ENCODE data around the gene SNRK. TPM values are rescaled to one million over a fixed set of nuclear protein-coding genes. Genes with fewer than 3 reads are reported as not detected.

The SNRK gene
- total and polyA plus RNA-seq, 11 donors: 9.3 to 41.5 (median 23.0) TPM

DNA sequence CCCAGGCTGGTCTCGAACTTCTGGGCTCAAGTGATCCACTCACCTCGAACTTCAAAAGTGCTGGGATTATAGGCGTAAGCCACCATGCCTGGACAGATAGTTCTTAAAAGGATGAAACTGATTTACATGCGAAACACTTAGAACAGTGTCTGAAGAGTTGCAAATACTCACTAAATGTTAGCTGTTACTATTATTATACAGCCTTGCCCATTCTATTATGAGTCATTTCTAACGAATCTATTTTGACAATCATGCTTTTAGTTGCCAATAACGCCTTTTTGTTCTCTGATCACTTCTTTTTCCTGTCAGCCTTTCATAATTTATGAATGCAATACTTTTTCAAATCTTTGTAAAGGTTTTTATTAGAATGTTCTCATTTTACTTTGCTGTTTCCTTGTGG is 112.7 kb downstream of the SNRK start:
- Histone ChIP-seq H3K4me1 (peaks cover 0 to 41% (median 22%) of the 10 kb centered on the region in 12 donors), H3K27me3 (no peaks in the 10 kb centered on the region), H3K9me3 (no peaks in the 10 kb centered on the region), H3K36me3 (no peaks in the 10 kb centered on the region), H3K27ac (no peak overlapping the region), H3K4me3 (no peak overlapping the region)
- TF ChIP-seq, protein P1, sequence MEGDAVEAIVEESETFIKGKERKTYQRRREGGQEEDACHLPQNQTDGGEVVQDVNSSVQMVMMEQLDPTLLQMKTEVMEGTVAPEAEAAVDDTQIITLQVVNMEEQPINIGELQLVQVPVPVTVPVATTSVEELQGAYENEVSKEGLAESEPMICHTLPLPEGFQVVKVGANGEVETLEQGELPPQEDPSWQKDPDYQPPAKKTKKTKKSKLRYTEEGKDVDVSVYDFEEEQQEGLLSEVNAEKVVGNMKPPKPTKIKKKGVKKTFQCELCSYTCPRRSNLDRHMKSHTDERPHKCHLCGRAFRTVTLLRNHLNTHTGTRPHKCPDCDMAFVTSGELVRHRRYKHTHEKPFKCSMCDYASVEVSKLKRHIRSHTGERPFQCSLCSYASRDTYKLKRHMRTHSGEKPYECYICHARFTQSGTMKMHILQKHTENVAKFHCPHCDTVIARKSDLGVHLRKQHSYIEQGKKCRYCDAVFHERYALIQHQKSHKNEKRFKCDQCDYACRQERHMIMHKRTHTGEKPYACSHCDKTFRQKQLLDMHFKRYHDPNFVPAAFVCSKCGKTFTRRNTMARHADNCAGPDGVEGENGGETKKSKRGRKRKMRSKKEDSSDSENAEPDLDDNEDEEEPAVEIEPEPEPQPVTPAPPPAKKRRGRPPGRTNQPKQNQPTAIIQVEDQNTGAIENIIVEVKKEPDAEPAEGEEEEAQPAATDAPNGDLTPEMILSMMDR (IDR thresholded peaks at IDR 0.05): no peak
- 80 to 89% (median 83%) methylated on average over 6 of the region's 6 CpGs for WGBS, 4 donors
- no peak for ATAC-seq
- intact Hi-C loops (cut with DNase I): loop anchor here in 1 of 10 donors (10.0 kb wide), 1 partner anchor 76 kb away; no protein-coding TSS in a partner anchor
- no peak for DNase-seq

DNA sequence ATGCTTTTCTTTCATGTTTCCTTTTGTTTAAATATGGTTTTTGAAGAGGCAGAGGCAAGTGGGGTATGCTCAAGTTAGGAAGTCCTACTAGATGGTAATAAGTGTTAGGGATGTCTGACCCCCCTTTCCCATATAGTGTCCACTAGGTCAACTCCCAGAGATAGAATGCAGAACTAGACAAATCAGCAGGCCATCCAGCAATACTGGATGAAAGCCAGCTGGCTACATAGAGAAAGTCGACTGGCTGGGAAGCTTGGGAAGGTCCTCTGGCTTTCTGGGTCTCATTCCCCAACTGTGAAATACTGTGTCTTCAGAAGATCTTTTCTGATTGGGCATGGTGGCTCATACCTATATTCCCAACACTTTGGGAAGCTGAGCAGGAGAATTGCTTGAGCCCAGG is 113.8 kb downstream of the SNRK start:
- DNase-seq (no peak), ATAC-seq (peak in 2 of 4 donors; percentile 29 to 37)
- no peak for TF ChIP-seq POLR2A (IDR thresholded peaks at IDR 0.05)
- TF ChIP-seq, protein P1 (IDR thresholded peaks at IDR 0.05): no peak
- H3K36me3 ChIP-seq: no peaks in the 10 kb centered on the region
- intact Hi-C loops (cut with DNase I): no loop called here
- 9 to 22% (median 18%) methylated on average over 1 of the region's 1 CpG for WGBS, 4 donors
- no peaks in the 10 kb centered on the region for H3K9me3 ChIP-seq
- no peak overlapping the region for H3K4me3 ChIP-seq
- H3K27me3 ChIP-seq: no peaks in the 10 kb centered on the region
- peak overlapping the region in 1 of 12 donors; percentile 11 for H3K27ac ChIP-seq
- H3K4me1 ChIP-seq: peaks cover 0 to 30% (median 11%) of the 10 kb centered on the region in 12 donors

Other genes starting within 250 kb of the SNRK start
- gene POMGNT2, start 180.5 kb upstream of the SNRK start, total RNA-seq: 10 to 100 TPM; 13.8 to 36.0 (median 18.5) TPM
- 10 to 100 TPM in 1 of 2 donors, 1 to 10 TPM in 1; 9.1 to 22.4 TPM for gene POMGNT2, start 180.5 kb upstream of the SNRK start, polyA plus RNA-seq

Measured in heart left ventricle (tissue), 16 donors.